Activated CD4-positive, alpha-beta T cell treated with anti-CD3 and anti-CD28 coated beads, Interleukin-10, Interleukin-2, amounts not matched to agents 100 ng/mL and 50 ng/mL, durations not matched to agents 16 hours and 8 hours (primary cell): ENCODE data around the gene SHISA7.
A peak's percentile ranks its signal among the peaks of the same experiment; 100 is the strongest.
"Not testable (repeated sequence)": the region's sequence is repeated elsewhere in the genome, so short reads cannot be mapped to it uniquely, and the experiment has no call there.

Experiments used
- DNase-seq: peaks from one replicate; pipeline ENCODE4 v3.0.0-alpha.2; 2020

SHISA7 gene

DNA sequence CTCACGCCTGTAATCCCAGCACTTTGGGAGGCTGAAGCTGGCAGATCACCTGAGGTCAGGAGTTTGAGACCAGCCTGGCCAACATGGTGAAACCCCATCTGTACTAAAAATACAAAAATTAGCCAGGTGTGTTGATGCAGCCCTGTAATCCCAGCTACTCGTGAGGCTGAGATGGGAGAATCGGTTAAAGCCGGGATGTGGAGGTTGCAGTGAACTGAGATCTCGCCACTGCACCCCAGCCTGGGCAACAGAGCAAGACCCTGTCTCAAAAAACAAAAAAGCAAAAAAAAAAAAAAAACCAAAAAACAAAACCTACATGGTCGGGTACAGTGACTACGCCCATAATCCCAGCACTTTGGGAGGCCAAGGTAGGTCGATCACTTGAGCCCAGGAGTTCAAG, 33.9 kb downstream of the SHISA7 start:
- not testable (repeated sequence) for DNase-seq

DNA sequence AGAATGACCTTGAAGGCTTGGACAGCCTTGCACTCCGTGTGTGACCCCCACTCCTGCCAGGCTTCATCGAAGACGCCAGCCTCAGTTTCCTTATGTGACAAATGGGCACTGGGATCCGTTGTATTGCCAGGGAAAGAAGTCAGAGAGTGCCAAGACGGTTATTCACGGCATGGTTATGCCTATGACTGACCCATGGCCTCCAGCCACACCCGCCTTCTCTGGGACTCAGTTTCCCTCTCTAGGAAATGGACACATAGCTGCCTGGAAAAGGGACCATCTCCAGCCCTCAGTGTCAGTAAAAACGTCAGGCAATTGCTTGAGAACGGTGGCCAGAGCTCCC, 34.6 kb downstream of the SHISA7 start:
- no peak for DNase-seq

GRCh38 chr19:55407800-55408532, 35.1 kb downstream of the SHISA7 start:
- peak; percentile 99 for DNase-seq

DNA sequence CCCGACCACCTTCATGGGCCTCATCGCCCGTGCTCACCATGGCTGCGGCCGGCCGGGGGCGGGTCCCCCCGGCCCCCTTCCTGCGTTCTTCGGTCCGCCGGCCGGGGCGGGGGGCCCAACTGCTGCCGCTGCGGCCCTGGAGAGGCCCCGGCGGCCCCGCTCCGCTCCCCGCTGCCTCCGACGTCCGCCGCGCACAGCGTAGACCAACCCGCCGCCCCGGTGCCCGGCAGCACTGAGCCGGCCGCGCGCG, 35.6 kb downstream of the SHISA7 start, which contains the start of gene UBE2S:
Gene UBE2S (minus strand): TSS at position 239 of the 250 bp plus-strand sequence. CDS start 199 bp downstream, at position 40.
- not testable (repeated sequence) for DNase-seq

DNA sequence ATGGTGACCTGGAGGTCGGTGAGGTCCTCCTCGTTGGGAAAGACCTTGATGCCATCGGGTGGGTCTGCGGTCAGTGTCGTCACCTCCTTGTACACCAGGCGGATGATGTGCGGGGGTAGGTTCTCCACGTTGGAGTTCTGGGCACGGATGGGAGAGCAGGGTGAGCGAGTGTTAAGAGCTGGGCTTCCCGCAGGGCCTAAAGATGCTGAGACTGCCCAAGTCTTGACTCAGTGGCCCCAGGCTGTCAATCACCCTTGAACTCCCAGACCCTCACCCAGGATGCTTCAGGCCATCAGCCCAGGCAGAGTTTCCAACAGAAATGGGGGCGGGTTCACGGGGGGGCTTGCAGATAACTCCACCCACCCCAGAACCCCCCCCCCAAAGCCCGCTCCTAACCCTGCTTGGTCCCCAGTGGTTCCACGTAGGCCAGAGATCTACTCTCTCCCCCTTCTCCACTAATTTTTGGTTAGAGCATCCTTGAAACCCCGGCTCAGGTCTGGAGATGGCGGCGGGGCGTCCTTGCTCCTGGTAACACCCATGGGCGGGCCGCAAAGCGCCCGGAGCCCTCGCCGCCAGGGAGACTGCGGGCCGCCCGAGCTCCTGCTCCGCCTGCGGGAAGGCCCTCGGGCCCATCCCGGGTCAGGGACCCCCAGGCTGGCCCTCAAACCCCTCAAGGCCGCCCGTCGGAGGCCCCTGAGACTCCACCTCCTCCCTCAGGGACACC, 36.1 kb downstream of the SHISA7 start:
- peak; percentile 26 for DNase-seq

GRCh38 chr19:55406091-55406825, 36.8 kb downstream of the SHISA7 start:
- no peak for DNase-seq

- DNase-seq = no peak
Observed at GRCh38 chr19:55405638-55406037, 37.5 kb downstream of the SHISA7 start.

- no peak for DNase-seq
Observed at GRCh38 chr19:55402509-55402908, 40.6 kb downstream of the SHISA7 start.

DNA sequence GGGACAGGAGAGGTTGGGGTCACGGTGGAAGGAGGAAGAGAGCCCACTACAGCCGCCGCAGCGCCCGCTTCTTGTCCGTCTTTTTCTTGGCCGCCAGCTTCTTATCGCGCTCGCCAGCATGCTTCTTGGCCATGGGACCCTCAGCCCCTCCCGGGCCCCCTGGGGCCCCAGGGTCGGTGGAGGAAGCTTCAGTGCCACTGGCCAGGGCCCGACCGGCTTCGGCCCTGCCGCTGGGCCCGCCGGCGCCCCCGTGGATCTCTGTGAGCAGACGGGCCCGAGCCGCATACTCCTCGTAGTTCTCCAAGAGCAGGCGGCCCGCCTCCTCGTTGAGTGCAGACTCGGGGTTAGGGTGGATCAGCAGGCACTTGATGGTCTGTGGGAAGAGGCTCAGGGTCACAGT, 41.7 kb downstream of the SHISA7 start:
- DNase-seq = not testable (repeated sequence)

DNA sequence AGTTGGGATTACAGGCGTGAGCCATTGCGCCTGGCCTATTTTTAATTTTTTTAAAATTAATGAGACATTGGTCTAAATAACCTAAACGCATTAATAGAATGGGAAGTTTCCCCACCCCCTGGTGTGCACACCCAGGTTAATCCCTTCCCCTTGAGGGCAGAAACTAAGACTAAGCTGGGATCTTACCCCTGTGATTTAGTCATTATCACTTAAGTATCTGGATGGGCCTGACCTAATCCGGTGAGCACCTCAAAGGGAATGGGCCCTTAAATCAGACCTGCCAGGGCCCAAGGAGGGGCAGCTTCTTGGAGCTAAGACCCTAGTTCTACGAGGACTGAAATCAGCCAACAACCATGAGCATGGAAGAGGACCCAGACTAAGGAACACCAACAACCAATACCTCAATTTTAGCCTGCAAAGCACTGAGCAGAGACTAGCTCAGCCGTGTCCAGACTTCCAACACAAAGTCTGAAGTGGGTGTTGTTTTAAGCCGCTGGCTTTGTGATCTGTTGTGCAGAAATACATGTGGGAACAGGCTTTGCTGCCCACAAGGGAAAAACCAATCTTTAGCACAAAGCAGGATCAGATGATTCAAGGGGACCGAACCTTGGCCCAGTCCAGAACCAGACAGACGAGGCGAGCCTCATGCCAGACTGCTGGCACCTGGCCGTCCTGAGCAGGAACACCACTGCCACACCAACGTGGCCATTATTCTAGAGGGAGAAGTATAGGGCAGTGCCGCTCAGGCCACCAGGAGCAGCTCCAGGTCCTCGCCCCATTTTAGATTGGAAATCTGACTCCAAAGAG, 42.6 kb downstream of the SHISA7 start:
- no peak for DNase-seq

- DNase-seq = peak; percentile 70
Observed at GRCh38 chr19:55398200-55398925, 44.7 kb downstream of the SHISA7 start.

GRCh38 chr19:55392820-55393761, 50.0 kb downstream of the SHISA7 start:
- no peak for DNase-seq

DNA sequence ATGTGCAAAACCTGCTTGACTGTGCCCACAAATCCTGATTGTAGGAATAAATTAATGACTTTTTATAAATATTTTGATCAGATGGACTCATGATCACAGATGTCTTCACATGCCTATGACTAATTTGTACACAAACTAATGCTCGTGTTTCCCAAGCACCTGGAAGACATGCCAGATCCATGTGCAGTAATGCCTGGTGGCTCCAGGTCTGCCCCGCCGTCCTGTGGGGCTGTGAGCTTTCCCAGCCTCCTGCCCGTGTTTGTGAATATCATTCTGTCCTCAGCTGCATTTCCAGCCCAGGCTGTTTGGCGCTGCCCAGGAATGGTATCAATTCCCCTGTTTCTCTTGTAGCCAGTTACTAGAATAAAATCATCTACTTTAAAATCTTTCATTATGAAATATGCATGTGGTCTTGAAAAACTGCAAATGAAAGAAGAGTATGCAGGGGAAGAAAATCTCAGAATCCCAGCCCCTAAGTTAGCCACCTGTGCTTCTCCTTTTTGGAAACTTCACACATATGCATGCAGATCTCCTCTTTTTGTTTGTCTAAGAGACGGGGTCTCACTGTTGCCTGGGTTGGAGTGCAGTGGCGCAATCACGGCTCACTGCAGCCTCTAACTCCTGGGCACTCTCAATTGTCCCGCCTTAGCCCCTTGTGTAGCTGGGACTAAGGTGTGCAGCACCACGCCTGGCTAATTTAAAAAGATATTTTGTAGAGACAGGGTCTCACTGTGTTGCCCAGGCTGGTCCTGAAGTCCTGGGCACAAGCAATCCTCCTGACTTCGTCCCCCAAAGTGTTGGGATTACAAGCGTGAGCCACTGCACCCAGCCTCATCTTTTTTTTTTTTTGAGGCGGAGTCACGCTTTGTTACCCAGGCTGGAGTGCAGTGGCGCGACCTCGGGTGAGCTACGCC, 51.1 kb downstream of the SHISA7 start:
- no peak for DNase-seq

- no peak for DNase-seq
Observed at GRCh38 chr19:55391191-55391670, 51.9 kb downstream of the SHISA7 start.

GRCh38 chr19:55390461-55390880, 52.6 kb downstream of the SHISA7 start:
- DNase-seq = no peak

- DNase-seq = no peak
Observed at GRCh38 chr19:55389386-55390317, 53.4 kb downstream of the SHISA7 start.

- DNase-seq = no peak
Observed at GRCh38 chr19:55387736-55388497, 55.2 kb downstream of the SHISA7 start.

GRCh38 chr19:55386493-55386971, 56.6 kb downstream of the SHISA7 start:
- DNase-seq = no peak
